GM12878 (cell line): ENCODE results near the gene USP11. TPM values are rescaled to one million over a fixed set of nuclear protein-coding genes. Genes with fewer than 3 reads are reported as not detected.
A peak's percentile ranks its signal among the peaks of the same experiment; 100 is the strongest.

ENCODE experiments used
- BHLHE40 ChIP-seq, 2 experiments: fragments of 450-650 bp in 1 of 2; IDR thresholded peaks; 2 replicates each; pipeline ENCODE4 v1.6.1; 2011 to 2017; ENCODE audit warnings: low read depth in 2 of 2, borderline replicate concordance in 1 of 2, improper control_type of control experiment in 1 of 2, low read length in 1 of 2, mild to moderate bottlenecking in 1 of 2
- CTCF ChIP-seq, 3 experiments: IDR thresholded peaks in 2 of 3; conservative IDR thresholded peaks in 1 of 3; 2 replicates each; pipeline ENCODE4 v1.5.1; 2011; ENCODE audit warnings: low read depth in 3 of 3, low read length in 3 of 3, mild to moderate bottlenecking in 3 of 3, control low read depth in 2 of 3, moderate library complexity in 2 of 3, inconsistent platforms in 1 of 3, mixed read lengths in 1 of 3; ENCODE audit not compliant: control insufficient read depth in 2 of 3, insufficient read depth in 1 of 3; ENCODE audit errors: extremely low read depth in 1 of 3
- EGR1 ChIP-seq, 2 experiments: IDR thresholded peaks; 1 replicate in 1 of 2; 2 replicates in 1 of 2; pipeline ENCODE4 v1.6.1; 2011 to 2012; ENCODE audit warnings: low read depth in 2 of 2, low read length in 2 of 2, borderline replicate concordance in 1 of 2, mild to moderate bottlenecking in 1 of 2, moderate library complexity in 1 of 2
- HDAC6 ChIP-seq: fragments of 200-600 bp; sonication (generic); IDR thresholded peaks from one replicate; pipeline ENCODE4 v1.8.0; 2017; ENCODE audit warnings: antibody characterized with exemption; ENCODE audit not compliant: unreplicated experiment
- IKZF2 ChIP-seq, 2 experiments: fragments of 450-650 bp; IDR thresholded peaks; 2 replicates each; pipeline ENCODE4 v1.6.1; 2017; ENCODE audit warnings: mild to moderate bottlenecking in 2 of 2, moderate library complexity in 2 of 2
- LARP7 ChIP-seq: fragments of 450-650 bp; IDR thresholded peaks from 2 replicates; pipeline ENCODE4 v1.6.1; 2017; ENCODE audit warnings: mild to moderate bottlenecking
- MTA2 ChIP-seq: fragments of 450-650 bp; IDR thresholded peaks from 2 replicates; pipeline ENCODE4 v1.6.1; 2016; ENCODE audit warnings: low read depth, mild to moderate bottlenecking, moderate library complexity
- NFIC ChIP-seq: IDR thresholded peaks from 2 replicates; pipeline ENCODE4 v1.6.1; 2012; ENCODE audit warnings: low read depth, mild to moderate bottlenecking, inconsistent platforms, low read length, moderate library complexity
- NFYA ChIP-seq: IDR thresholded peaks from 2 replicates; pipeline ENCODE4 v1.6.1; 2011; ENCODE audit warnings: low read depth, mild to moderate bottlenecking, low read length, improper control_type of control experiment, borderline replicate concordance
- NFYB ChIP-seq: IDR thresholded peaks from 2 replicates; pipeline ENCODE4 v1.6.1; 2011; ENCODE audit warnings: low read depth, mild to moderate bottlenecking, low read length, improper control_type of control experiment, moderate library complexity; ENCODE audit not compliant: insufficient read depth
- PAX5 ChIP-seq: IDR thresholded peaks from 2 replicates; pipeline ENCODE4 v1.6.1; 2011; ENCODE audit warnings: low read depth, low read length, borderline replicate concordance
- POLR2A ChIP-seq: IDR thresholded peaks from 2 replicates; pipeline ENCODE4 v1.6.1; 2011; ENCODE audit warnings: low read depth, mild to moderate bottlenecking, low read length
- RAD21 ChIP-seq: IDR thresholded peaks from 2 replicates; pipeline ENCODE4 v1.6.1; 2011; ENCODE audit warnings: mild to moderate bottlenecking, low read depth, low read length, moderate library complexity; ENCODE audit not compliant: insufficient read depth
- RELA ChIP-seq: fragments of 450-650 bp; IDR thresholded peaks from 2 replicates; pipeline ENCODE4 v1.8.0; 2014; ENCODE audit warnings: borderline replicate concordance; ENCODE audit not compliant: partially characterized antibody
- SUPT20H ChIP-seq: IDR thresholded peaks from 2 replicates; pipeline ENCODE4 v1.6.1; 2011; ENCODE audit warnings: low read depth, mild to moderate bottlenecking, low read length, moderate library complexity, borderline replicate concordance; ENCODE audit not compliant: control insufficient read depth
- USF1 ChIP-seq: IDR thresholded peaks from 2 replicates; pipeline ENCODE4 v1.6.1; 2011; ENCODE audit warnings: borderline replicate concordance, low read depth, mild to moderate bottlenecking, moderate library complexity, mixed read lengths, low read length; ENCODE audit not compliant: insufficient read depth; ENCODE audit errors: extremely low read length
- ZBED1 ChIP-seq: IDR thresholded peaks from 2 replicates; pipeline ENCODE4 v1.6.1; 2016; ENCODE audit warnings: borderline replicate concordance
- ZBTB33 ChIP-seq: fragments of 450-650 bp; IDR thresholded peaks from 2 replicates; pipeline ENCODE4 v1.6.1; 2017; ENCODE audit warnings: mild to moderate bottlenecking
- ZNF207 ChIP-seq: fragments of 450-650 bp; IDR thresholded peaks from 2 replicates; pipeline ENCODE4 v1.6.1; 2014; ENCODE audit warnings: antibody characterized with exemption, mild to moderate bottlenecking, borderline replicate concordance
- ZNF622 ChIP-seq: fragments of 450-650 bp; IDR thresholded peaks from 2 replicates; pipeline ENCODE4 v1.6.1; 2017; ENCODE audit warnings: mild to moderate bottlenecking, inconsistent platforms
- ZSCAN29 ChIP-seq: fragments of 450-650 bp; IDR thresholded peaks from 2 replicates; pipeline ENCODE4 v1.6.1; 2017; ENCODE audit warnings: mild to moderate bottlenecking, moderate library complexity
- polyA plus RNA-seq, 11 experiments: library from polyadenylated mRNA; depleted of rRNA in 4 of 11; unstranded in 6 of 11; stranded (reverse) in 5 of 11; fragments of >200 nt; fragmentation: Nextera tagmentation in 4 of 11; fragmentation: Illumina TruSeq in 1 of 11; extraction: Ambion mirVana in 4 of 11; extraction: Trizol in 1 of 11; gene quantifications; 1 replicate in 1 of 11; 2 replicates in 10 of 11; pipeline versions ENCODE4 v1.2.1 to v1.2.3, GENCODE V29; 2011 to 2016; ENCODE audit warnings: inconsistent platforms in 2 of 11, missing spikeins in 2 of 11, low read depth in 1 of 11
- total RNA-seq, 4 experiments: library from RNA; depleted of rRNA in 3 of 4; stranded (reverse); fragments of >200 nt in 3 of 4; fragmentation: Illumina TruSeq in 1 of 4; extraction: Trizol in 1 of 4; gene quantifications; 2 replicates each; pipeline versions ENCODE4 v1.2.1 to v1.2.3, GENCODE V29; 2013 to 2021
- TF ChIP-seq, protein P1 (sequence below): fragments of 450-650 bp; formaldehyde crosslinking; IDR thresholded peaks from 2 replicates; pipeline ENCODE4 v1.5.0; 2022; ENCODE audit warnings: mild to moderate bottlenecking, missing genetic modification characterization

USP11 gene
- total and polyA plus RNA-seq, 10 of the 15 experiments (the other 5 are each of a cell fraction or from before 2014, with no cell fraction given) = 3.3 to 44.0 (median 20.9) TPM

- TF ChIP-seq USF1 (peak; percentile 38), IKZF2 (IDR thresholded peaks at IDR 0.05) (peak in 1 of 2 experiments; percentile 20; a peak in 1 of 4 replicates), NFYB (no peak), MTA2 (no peak), ZSCAN29 (no peak), ZNF622 (no peak), POLR2A (peak; percentile 92), EGR1 (IDR thresholded peaks at IDR 0.05; ENCODE audit: borderline replicate concordance in 1 of 2, low read depth in 2 of 2, low read length in 2 of 2) (no peak), HDAC6 (no peak), NFIC (no peak), NFYA (no peak), RAD21 (no peak), LARP7 (peak; percentile 42; the same call in 1 of the 2 replicates), SUPT20H (no peak), ZBED1 (no peak), CTCF (IDR thresholded peaks at IDR 0.05 in 2 of 3, conservative IDR thresholded peaks at IDR 0.05 in 1 of 3; ENCODE audit: control insufficient read depth in 2 of 3, extremely low read depth in 1 of 3, insufficient read depth in 1 of 3, low read depth in 3 of 3, low read length in 3 of 3) (no peak), BHLHE40 (IDR thresholded peaks at IDR 0.05; ENCODE audit: borderline replicate concordance in 1 of 2, low read depth in 2 of 2, low read length in 1 of 2) (peak; percentile 95 to 97), ZNF207 (no peak), RELA (peak; percentile 10), ZBTB33 (no peak), PAX5 (no peak)
- TF ChIP-seq, protein P1, sequence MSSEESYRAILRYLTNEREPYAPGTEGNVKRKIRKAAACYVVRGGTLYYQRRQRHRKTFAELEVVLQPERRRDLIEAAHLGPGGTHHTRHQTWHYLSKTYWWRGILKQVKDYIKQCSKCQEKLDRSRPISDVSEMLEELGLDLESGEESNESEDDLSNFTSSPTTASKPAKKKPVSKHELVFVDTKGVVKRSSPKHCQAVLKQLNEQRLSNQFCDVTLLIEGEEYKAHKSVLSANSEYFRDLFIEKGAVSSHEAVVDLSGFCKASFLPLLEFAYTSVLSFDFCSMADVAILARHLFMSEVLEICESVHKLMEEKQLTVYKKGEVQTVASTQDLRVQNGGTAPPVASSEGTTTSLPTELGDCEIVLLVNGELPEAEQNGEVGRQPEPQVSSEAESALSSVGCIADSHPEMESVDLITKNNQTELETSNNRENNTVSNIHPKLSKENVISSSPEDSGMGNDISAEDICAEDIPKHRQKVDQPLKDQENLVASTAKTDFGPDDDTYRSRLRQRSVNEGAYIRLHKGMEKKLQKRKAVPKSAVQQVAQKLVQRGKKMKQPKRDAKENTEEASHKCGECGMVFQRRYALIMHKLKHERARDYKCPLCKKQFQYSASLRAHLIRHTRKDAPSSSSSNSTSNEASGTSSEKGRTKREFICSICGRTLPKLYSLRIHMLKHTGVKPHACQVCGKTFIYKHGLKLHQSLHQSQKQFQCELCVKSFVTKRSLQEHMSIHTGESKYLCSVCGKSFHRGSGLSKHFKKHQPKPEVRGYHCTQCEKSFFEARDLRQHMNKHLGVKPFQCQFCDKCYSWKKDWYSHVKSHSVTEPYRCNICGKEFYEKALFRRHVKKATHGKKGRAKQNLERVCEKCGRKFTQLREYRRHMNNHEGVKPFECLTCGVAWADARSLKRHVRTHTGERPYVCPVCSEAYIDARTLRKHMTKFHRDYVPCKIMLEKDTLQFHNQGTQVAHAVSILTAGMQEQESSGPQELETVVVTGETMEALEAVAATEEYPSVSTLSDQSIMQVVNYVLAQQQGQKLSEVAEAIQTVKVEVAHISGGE (CRISPR knock-in tag) = no peak
Measured at GRCh38 chrX:47190445-47191269, 42.2 kb upstream of the USP11 start (continued).
